GM19035 (cell line): ENCODE results near the gene STOML1.

Experiments used
- ATAC-seq: cut with Tn5 transposase; IDR thresholded peaks from one replicate; pipeline ENCODE4 v1.9.1; 2021; ENCODE audit not compliant: unreplicated experiment

Gene STOML1

DNA sequence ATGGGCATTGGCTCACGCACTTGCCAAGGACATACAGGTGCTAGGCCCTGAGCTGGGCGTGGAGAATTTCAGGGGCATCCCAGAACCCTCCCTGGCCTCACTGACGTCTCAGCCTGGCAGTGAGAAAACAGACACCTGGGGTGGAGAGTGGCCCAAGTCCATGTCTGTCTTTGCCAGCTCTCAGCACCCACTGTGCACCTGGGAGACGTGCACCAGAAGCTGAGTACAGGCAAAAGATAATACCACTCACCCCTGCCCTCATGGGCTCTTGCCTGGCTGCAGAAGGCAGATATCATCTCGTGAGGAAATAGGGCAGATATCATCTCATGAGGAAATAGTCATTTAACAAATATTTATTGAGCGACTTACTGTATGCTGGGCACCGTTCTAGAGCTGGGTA is 57.8 kb downstream of the STOML1 start:
- no peak for ATAC-seq

- ATAC-seq: no peak
These were observed 59.5 kb downstream of the STOML1 start for GRCh38 chr15:73932381-73933191.

DNA sequence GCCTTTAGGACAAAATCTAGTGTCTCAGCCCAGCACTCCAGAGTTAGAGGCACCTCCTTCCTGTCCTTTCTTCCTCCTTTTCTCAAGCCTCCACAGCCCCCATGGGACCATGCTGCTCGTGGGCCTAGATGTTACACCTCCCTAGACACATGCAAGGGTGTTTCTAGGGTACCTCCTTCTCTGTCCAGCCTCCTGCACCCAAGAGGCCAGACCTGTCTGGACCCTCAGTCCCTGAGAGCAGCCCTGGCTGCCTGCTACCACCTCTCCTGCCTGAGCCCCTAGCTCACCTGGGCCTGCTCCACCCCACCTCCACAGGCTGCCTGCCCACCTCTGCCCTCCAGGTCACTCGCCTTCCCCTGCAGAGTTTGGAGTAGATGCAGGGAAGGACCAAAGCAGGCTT is 60.7 kb downstream of the STOML1 start:
- no peak for ATAC-seq

- no peak for ATAC-seq
These were observed 61.3 kb downstream of the STOML1 start for GRCh38 chr15:73930790-73931281.

- ATAC-seq: no peak
These were observed 61.7 kb downstream of the STOML1 start for GRCh38 chr15:73930371-73930770.

DNA sequence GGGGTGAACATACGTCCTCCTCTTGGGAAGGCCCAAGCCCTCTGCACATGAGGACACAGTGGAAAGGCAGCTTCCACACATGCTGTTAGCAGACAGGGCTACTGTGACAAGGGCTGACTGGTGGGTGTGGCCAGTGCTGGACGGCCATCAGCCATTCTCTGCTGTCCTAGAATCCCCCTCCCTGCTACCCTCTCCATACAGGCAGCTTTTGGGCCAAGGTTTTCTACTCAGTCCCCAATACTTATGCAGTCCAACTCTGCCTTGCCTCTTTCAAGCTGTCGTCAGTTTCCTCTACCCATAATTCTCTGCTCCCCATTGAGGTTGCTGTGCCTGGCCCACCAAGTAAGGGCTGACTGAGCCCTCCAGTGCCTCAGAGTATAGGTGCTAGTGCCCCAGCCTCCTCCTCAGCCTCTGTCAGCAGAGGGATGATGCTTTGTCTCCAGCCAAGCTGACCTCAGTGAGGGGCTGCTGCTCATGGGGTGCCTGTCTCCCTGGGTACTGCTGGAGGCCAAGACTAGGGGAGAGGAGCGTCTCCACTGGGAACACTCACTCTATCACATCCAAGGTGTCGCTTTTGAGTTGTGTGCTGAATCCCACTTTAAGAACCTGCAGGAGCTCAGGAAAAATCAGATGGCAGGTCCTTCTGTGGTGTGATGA is 63.0 kb downstream of the STOML1 start:
- no peak for ATAC-seq
